Upper lobe of left lung (tissue), 6 donors: Measurements from ENCODE around the gene FYN. TPM values are rescaled to one million over a fixed set of nuclear protein-coding genes. Genes with fewer than 3 reads are reported as not detected.

Experiments used
- ATAC-seq, 2 donors: fragments of 200-7000 bp; cut with Tn5 transposase; one replicate each; pipeline ENCODE4 v1.9.1; 2022; ENCODE audit warnings: mild to moderate bottlenecking in 2 of 2, moderate library complexity in 2 of 2; ENCODE audit not compliant: low FRiP score in 2 of 2
- DNase-seq, 2 donors: peaks; one replicate each; pipeline ENCODE4 v3.0.0-alpha.2; 2019 to 2020
- H3K27ac ChIP-seq, 4 donors: fragments of 200-600 bp; sonication (generic); one replicate each; pipeline ENCODE4 v1.5.1; 2016 to 2019
- H3K27me3 ChIP-seq, 4 donors: fragments of 200-600 bp; sonication (generic); one replicate each; pipeline ENCODE4 v1.5.1; 2017 to 2019
- H3K36me3 ChIP-seq, 4 donors: fragments of 200-600 bp; sonication (generic); one replicate each; pipeline ENCODE4 v1.5.1; 2016 to 2019
- H3K4me1 ChIP-seq, 4 donors: fragments of 200-600 bp; sonication (generic); one replicate each; pipeline ENCODE4 v1.5.1; 2018 to 2019
- H3K4me3 ChIP-seq, 4 donors: fragments of 200-600 bp; sonication (generic); one replicate each; pipeline ENCODE4 v1.5.1; 2017 to 2019; ENCODE audit warnings: mild to moderate bottlenecking in 2 of 4, moderate library complexity in 1 of 4
- H3K9me3 ChIP-seq, 4 donors: fragments of 200-600 bp; sonication (generic); one replicate each; pipeline ENCODE4 v1.5.1; 2018 to 2019
- EP300 ChIP-seq, 4 donors: sonication (generic); formaldehyde crosslinking; IDR thresholded peaks; one replicate each; pipeline ENCODE4 v1.5.1; 2017; ENCODE audit warnings: antibody characterized with exemption in 4 of 4, control low read depth in 2 of 4
- POLR2A ChIP-seq, 4 donors: fragments of 450-650 bp; IDR thresholded peaks; one replicate each; pipeline ENCODE4 v1.5.1; 2016 to 2017; ENCODE audit warnings: antibody characterized with exemption in 4 of 4, mild to moderate bottlenecking in 2 of 4
- POLR2AphosphoS5 ChIP-seq, 2 donors: sonication (generic); formaldehyde crosslinking; IDR thresholded peaks; one replicate each; pipeline ENCODE4 v1.5.1; 2017; ENCODE audit warnings: antibody characterized with exemption in 2 of 2
- WGBS, 2 donors: methylation state at CpG; one replicate each; pipeline ENCODE4 v1.1.5; 2017 to 2018; 5-methylcytosine and 5-hydroxymethylcytosine counted together
- total RNA-seq, 6 donors: library from RNA; depleted of rRNA in 4 of 6; stranded (reverse); fragments of >200 nt in 4 of 6; gene quantifications; one replicate each; pipeline versions ENCODE4 v1.1.0 to v1.2.1, GENCODE V29; 2016 to 2021
- TF ChIP-seq, protein P1 (sequence below), 6 experiments: fragments of 450-650 bp in 4 of 6; fragments of 200-600 bp in 2 of 6; sonication (generic) in 2 of 6; IDR thresholded peaks; one replicate each; pipeline ENCODE4 v1.5.1; 2016 to 2019; ENCODE audit warnings: antibody characterized with exemption in 6 of 6
- donor health status: DM: no; HTN: no; CAD: no; lungs with moderate emphysema.
- donor health status: DM: no; HTN: yes; CAD: no; lungs with severe emphysema.

The FYN gene
- total RNA-seq, 6 donors from 2014 or later: 69.1 to 181 (median 113) TPM

DNA sequence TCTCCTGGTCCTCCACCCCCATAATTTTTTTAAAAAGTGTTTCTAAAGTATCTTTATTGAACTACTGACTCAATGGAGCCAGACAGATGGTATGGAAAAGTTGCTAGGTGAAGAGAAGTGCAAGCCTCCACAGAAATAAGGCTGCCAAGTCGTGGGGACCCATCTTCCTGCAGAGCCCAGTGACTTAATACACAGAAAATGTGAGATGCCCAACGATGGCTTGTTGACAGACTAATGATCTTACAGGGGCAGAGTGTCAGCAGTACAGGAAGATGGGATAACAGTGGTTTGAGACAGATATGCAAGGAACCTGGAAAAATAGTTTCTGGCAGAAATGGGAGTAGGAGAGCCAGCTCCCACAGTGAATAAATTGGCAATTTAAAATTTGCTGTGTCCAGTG lies 43.3 kb downstream of the FYN start:
- WGBS, 2 donors: 41 to 49% methylated on average over 2 of the region's 2 CpGs
- H3K36me3 ChIP-seq: no peaks in the 10 kb centered on the region

DNA sequence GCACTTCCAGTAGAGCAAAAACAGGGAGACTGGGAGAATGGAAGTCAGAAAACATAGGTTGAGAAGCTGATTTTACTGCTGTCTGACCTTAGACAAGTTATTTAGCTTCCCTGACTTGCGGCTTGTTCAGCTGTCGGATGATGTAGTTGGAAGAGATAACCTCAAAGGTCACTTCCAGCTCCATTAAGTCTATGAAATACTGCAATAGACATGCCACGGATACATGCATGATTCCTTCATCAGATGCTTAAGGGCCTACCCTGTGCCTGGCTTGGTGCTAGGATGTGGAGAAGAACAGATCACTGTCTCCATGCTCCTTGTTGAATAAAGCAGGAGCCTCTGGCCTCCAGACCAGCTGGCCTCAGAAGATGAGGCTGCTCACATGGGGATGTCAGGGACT lies 43.7 kb downstream of the FYN start:
- WGBS, 2 donors: 63 to 89% methylated on average over 3 of the region's 3 CpGs
- H3K27ac ChIP-seq: no peak overlapping the region
- peaks cover 8 to 40% (median 19%) of the 10 kb centered on the region in 4 donors for H3K4me1 ChIP-seq
- DNase-seq (no peak), ATAC-seq (no peak)
- H3K36me3 ChIP-seq: no peaks in the 10 kb centered on the region
- no peak overlapping the region for H3K4me3 ChIP-seq
- H3K27me3 ChIP-seq: no peaks in the 10 kb centered on the region
- no peaks in the 10 kb centered on the region for H3K9me3 ChIP-seq
- TF ChIP-seq, protein P1, sequence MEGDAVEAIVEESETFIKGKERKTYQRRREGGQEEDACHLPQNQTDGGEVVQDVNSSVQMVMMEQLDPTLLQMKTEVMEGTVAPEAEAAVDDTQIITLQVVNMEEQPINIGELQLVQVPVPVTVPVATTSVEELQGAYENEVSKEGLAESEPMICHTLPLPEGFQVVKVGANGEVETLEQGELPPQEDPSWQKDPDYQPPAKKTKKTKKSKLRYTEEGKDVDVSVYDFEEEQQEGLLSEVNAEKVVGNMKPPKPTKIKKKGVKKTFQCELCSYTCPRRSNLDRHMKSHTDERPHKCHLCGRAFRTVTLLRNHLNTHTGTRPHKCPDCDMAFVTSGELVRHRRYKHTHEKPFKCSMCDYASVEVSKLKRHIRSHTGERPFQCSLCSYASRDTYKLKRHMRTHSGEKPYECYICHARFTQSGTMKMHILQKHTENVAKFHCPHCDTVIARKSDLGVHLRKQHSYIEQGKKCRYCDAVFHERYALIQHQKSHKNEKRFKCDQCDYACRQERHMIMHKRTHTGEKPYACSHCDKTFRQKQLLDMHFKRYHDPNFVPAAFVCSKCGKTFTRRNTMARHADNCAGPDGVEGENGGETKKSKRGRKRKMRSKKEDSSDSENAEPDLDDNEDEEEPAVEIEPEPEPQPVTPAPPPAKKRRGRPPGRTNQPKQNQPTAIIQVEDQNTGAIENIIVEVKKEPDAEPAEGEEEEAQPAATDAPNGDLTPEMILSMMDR (IDR thresholded peaks at IDR 0.05): no peak
- TF ChIP-seq EP300 (IDR thresholded peaks at IDR 0.05) (no peak), POLR2A (IDR thresholded peaks at IDR 0.05) (no peak), POLR2AphosphoS5 (IDR thresholded peaks at IDR 0.05) (no peak)

More for the DNA sequence above, 43.3 kb downstream of the FYN start:
- Histone ChIP-seq H3K27ac (no peak overlapping the region), H3K9me3 (no peaks in the 10 kb centered on the region), H3K4me3 (no peak overlapping the region), H3K27me3 (no peaks in the 10 kb centered on the region), H3K4me1 (peaks cover 8 to 38% (median 16%) of the 10 kb centered on the region in 4 donors)
- TF ChIP-seq, protein P1 (IDR thresholded peaks at IDR 0.05): no peak
- TF ChIP-seq POLR2A (IDR thresholded peaks at IDR 0.05) (no peak), EP300 (IDR thresholded peaks at IDR 0.05) (no peak), POLR2AphosphoS5 (IDR thresholded peaks at IDR 0.05) (no peak)
- DNase-seq: no peak
- no peak for ATAC-seq

DNA sequence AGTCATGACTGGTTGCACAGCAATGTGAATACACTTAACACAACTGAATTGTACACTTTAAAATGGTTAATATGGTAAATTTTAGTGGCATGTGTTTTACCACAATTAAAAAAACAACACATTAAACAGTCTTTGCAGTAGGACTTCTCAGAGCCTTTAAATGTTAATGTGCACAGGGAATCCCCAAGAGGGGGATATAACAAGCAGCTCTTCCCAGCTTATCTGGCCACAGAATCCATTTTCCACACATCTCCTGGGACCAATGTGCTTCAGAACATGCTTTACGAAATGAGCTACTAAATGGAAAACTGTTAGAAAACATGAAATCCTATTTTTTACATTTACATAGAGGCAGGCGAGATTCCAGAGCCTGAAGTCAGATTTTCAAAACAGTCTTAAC lies 44.4 kb downstream of the FYN start:
- H3K36me3 ChIP-seq: no peaks in the 10 kb centered on the region
- no peak overlapping the region for H3K4me3 ChIP-seq
- TF ChIP-seq POLR2A (IDR thresholded peaks at IDR 0.05) (no peak), EP300 (IDR thresholded peaks at IDR 0.05) (no peak), POLR2AphosphoS5 (IDR thresholded peaks at IDR 0.05) (no peak)
- TF ChIP-seq, protein P1 (IDR thresholded peaks at IDR 0.05): no peak
- no peaks in the 10 kb centered on the region for H3K9me3 ChIP-seq
- DNase-seq: no peak
- peaks cover 8 to 43% (median 22%) of the 10 kb centered on the region in 4 donors for H3K4me1 ChIP-seq
- no peaks in the 10 kb centered on the region for H3K27me3 ChIP-seq
- no peak overlapping the region for H3K27ac ChIP-seq
- 93 to 95% methylated on average over 2 of the region's 2 CpGs for WGBS, 2 donors
- no peak for ATAC-seq

DNA sequence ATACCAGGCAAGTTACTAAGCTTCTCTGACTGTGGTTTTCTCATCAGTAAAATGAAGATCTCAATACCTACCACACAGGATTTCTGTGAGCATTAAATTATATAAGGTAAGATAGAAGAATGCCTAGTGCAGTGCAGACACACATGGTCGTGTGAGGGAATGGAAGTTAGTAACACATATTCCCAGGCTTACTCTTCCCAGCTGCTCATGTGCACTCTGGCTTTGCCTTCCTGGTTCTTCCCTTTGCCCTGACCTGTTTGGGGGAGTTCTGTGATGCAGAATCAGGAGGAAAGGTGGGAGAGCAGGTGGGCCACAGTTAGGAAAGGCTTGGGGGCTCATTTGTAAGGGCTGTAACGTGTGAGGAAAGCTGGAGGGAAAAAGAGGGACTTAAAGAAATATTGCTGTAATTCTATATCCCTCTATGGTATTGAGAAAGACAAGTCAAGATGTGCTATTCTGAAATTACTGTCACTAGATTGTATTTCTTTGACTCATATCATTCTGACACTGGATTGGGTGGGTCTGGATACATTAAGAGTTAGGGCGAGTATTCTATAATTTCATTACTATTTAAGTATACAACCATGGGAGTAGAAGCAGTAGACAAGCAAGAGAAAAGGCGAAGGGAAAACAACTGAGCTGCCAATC lies 47.7 kb downstream of the FYN start:
- no peak overlapping the region for H3K4me3 ChIP-seq
- H3K27ac ChIP-seq: peak overlapping the region in 3 of 4 donors; percentile 63 to 82 (median 74)
- no peaks in the 10 kb centered on the region for H3K27me3 ChIP-seq
- no peak for DNase-seq
- no peaks in the 10 kb centered on the region for H3K9me3 ChIP-seq
- no peak for ATAC-seq
- WGBS, 2 donors: 91 to 93% methylated on average over 4 of the region's 4 CpGs
- no peaks in the 10 kb centered on the region for H3K36me3 ChIP-seq
- H3K4me1 ChIP-seq: peaks cover 11 to 43% (median 30%) of the 10 kb centered on the region in 4 donors
- TF ChIP-seq, protein P1 (IDR thresholded peaks at IDR 0.05): no peak
- TF ChIP-seq POLR2AphosphoS5 (IDR thresholded peaks at IDR 0.05): no peak
- TF ChIP-seq EP300 (IDR thresholded peaks at IDR 0.05): no peak
- TF ChIP-seq POLR2A (IDR thresholded peaks at IDR 0.05): no peak
